ENCODE measurements around the gene CCDC92B.
A peak's percentile ranks its signal among the peaks of the same experiment; 100 is the strongest.

CCDC92B gene

DNA sequence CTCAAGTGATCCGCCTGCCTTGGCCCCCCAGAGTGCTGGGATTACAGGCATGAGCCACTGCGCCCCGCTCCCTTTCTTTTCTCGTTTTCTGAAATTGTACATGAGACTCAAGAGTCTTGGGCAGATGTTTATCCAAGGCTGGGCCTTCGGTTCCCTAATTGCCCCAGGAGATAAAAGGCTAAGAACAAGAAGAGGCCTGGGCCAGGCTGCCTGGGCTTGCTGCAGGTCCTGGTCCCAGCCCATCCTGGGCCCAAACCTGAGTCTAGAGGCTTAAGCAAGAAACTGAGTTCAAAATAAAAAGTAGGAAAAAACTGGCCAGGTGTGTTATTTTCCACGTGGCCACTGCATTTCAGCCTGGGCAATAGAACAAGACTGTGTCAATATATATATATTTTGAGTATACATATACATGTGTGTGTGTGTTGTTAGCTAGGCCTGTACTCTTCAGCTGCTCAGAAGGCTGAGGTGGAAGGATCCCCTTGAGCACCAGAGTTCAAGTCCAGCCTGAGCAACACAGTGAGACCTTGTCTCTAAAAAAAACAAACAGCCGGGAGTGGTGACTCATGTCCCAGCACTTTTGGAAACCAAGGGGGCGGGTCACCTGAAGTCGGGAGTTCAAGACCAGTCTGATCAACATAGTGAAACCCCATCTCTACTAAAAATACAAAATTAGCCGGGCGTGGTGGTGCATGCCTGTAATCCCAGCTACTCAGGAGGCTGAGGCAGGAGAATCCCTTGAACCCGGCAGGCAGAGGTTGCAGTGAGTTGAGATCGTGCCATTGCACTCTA lies 31.1 kb downstream of the CCDC92B start:
- no peak for DNase-seq

- no peak for DNase-seq
These were observed 32.8 kb downstream of the CCDC92B start for GRCh38 chr17:2716649-2717048.

GRCh38 chr17:2713881-2714280 lies 35.6 kb downstream of the CCDC92B start:
- no peak for DNase-seq

GRCh38 chr17:2712300-2713043 lies 37.0 kb downstream of the CCDC92B start:
- DNase-seq: no peak

DNA sequence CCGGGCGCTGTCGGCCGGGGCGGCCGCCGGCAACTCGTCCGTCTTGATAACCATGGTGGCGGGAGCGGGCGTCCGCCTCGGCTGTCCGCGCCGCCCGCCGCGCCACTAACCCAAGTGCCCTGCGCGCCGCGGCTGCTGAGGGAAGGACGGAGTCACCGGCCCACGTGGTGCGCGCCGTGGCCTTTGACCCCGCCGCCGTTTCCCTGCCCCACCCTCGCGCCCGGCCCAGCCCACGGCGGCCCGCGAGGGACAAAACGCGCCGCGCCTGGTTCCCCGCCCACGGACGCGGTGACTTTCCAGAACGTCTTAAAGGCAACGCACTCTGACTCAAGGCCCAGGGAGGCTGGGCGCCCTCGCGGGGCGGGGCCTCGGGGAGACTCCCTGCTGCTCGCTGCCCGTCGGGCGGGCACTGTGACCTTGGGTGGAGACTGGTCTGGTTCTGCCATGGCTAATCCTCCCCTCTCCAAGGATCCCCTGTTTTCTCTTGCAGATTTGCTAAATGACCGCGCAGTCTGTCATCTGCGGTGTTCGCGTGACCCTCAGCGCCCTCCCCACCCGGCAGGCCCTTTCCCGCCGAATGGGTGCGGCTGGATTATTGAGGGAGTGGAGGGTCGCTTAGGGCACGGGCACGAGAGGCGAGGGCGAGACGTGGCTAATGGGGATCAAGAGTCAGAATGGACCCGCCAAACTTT lies 37.7 kb downstream of the CCDC92B start, which contains the start of gene CLUH:
CLUH (minus strand) TSS at position 157 of the 692 bp plus-strand sequence; CDS start at position 54, 103 bp downstream.
- DNase-seq: peak; percentile 97

- no peak for DNase-seq
These were observed 38.4 kb downstream of the CCDC92B start for GRCh38 chr17:2710803-2711607.

DNA sequence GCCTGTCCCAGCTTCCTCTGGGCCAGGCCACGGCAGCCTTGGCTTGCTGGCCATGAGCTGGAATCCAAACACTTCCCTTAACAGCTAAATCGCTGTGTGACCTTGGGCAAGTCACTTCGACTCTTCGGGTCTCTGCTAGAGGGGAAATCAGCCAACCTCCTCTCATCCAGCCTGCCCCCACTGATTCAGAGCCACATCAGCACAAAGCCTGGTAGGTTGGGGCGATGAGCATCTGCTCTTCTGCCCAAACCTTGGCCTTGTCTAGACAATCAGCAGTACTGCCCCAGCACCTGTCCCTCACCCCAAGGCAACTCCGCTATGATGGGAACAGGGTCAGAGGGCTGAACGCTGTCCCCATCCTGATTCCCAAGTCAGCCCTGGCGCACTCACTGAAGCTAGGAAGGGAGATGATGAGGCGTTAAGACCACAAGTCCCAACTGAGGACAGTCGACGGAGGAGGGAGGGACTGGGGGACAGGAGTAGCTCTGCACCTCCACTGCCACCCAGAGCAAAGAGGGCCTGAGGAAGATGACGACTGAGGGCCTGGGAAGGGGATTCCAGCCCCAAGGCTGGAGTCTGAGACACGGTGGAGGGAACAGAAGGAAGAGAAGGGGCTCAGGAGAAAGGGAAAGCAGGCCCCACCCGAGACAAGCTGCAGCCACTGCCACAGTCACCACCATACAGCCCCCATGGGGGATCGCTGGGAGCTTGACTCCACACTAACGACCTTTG lies 39.2 kb downstream of the CCDC92B start:
- no peak for DNase-seq

- DNase-seq: no peak
These were observed 40.2 kb downstream of the CCDC92B start for GRCh38 chr17:2709183-2709661.

DNA sequence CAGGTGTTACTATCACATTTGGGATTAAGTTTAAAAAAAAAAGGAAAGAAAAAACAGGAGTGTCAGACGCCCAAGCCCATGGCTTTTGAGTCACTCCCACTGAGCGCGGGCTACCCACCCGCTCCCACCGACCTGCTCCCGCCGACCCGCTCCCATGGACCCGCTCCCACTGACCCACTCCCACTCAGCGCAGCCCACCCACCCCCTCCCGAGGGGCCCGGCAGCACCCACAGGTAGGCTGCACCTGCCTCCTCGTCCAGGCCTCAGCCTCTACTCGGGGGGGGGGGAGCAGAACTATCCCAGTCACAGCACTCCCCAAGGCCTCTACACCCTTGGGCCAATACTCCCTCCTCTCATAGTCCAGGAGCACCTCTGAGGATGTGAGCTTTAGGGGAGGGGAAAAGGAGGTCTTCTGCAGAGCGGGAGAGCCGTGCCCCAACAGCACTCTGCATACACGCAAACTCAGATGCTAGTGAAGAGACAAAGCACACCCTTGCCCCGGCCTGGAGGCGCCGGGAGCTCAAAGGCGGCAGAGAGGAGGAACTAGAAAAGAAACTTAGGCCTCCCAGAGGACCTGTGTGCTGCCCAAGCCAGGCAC lies 40.8 kb downstream of the CCDC92B start:
- no peak for DNase-seq

DNA sequence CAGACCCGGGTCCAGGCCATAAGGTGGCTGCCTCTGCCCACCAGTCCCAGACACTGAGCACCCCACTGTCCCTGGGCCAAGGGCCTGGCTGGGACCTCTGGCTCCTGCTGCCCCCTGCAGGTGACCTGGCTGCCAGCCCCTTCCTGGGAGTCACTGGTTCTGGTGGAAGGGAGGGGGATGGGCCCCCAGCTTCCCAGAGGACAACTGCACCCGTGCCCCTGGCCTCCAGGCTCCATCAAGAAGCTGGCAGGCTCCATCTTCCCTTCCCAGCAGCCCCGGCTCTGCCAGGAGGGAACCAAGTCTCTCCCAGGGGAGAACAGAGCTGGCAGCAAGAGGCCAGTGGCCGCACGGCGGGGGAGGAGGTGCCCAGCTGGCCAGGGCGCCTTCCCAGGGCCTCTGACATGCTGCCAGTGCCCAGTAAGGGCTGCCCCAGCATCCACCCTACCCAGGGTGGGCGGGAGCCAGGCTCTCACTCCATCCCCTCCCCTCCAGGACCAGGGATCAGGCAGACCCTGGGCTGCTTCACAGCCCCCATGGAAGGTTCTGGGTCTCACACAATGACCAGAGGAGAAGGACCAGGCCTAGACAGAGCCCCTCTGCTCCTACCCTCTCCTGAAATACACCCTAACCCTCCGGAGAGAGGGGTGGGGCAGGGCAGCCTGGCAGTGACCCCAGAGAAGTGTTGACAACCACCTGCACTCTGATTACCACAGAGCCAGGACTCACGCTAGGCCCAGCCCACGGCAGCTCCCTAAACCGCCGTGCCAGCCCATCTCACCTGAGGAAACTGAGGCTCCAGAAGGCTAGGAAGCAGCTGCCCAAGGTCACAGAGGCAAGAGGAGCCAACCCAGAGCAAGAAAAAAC lies 41.5 kb downstream of the CCDC92B start:
- no peak for DNase-seq

- DNase-seq: no peak
These were observed 42.4 kb downstream of the CCDC92B start for GRCh38 chr17:2706911-2707510.

- no peak for DNase-seq
These were observed 43.3 kb downstream of the CCDC92B start for GRCh38 chr17:2705888-2706795.

GRCh38 chr17:2705263-2705662 lies 44.2 kb downstream of the CCDC92B start:
- no peak for DNase-seq

GRCh38 chr17:2704890-2705248 lies 44.6 kb downstream of the CCDC92B start:
- no peak for DNase-seq

DNA sequence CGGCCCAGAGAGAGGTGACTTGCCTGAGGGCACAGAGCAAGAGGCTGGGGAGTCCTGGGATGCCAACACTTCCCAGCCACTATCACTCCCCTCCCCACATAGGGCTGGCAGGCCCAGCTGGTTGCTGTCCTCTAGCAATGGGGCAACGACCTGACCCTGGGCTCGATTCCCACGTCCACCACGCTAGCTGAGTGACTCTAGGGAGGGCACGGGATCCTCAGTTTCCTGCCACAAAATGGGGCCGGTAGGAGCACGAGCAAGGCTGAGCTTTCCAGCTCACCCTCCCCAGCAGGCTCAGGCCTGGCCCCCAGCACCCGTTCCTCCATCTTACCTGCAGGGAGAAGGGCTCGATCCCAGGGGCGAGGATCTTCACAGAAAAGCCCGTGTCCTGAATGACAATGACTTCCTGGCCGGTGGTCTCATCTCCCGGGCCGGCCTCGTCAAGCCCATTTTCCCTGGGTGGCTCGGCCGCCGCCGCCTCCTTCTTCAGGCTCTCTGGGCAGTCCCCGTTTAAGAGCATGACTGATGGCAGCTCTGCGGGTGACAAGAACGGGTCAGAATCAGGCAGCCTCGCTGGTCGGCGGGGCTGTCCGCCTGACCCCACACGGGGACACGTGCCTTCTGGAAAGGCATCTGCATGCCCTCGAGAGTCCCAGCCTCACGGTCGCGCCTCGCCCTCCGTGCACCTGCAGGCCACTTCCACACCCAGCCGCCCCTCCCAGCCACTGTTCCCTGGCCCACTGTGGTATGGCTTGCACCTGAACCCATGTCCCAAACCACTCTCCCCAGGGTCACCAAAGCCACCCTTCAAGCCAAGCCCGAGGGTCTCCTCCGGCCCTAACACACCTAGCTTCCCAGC lies 45.2 kb downstream of the CCDC92B start:
- peak; percentile 5 for DNase-seq

GRCh38 chr17:2703606-2704005 lies 45.8 kb downstream of the CCDC92B start:
- DNase-seq: no peak

DNA sequence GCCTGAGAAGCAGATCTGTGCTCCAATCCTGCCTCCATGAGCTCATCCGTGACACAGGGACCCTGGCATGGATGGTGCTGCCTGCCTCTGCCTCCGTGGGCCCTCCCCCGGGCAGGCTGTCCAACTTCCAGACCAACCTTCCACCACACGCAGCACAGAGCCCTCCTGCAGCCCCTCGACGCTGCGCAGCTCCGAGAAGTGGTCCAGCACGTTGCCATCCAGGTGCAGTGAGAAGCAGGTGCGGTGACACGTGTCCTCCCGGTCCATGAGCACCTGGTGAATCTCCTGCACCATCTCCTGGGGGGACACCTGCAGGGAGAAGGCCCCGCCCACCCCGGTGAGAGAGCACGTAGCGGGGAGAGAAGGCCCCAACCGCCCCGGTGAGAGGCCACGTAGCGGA lies 46.3 kb downstream of the CCDC92B start:
- DNase-seq: no peak
